Gastroesophageal sphincter (tissue), 4 donors: ENCODE data around the gene CACNA1C. TPM values are rescaled to one million over a fixed set of nuclear protein-coding genes. Genes with fewer than 3 reads are reported as not detected.
A peak's percentile ranks its signal among the peaks of the same experiment; 100 is the strongest.

Experiments used
- ATAC-seq: fragments of 150-250 bp; one replicate; pipeline ENCODE4 v1.9.1; 2016; ENCODE audit warnings: mild to moderate bottlenecking, moderate library complexity
- H3K27ac ChIP-seq, 4 donors: fragments of 200-600 bp; sonication (generic) in 3 of 4; 1 replicate in 3 of 4; 2 replicates in 1 of 4; pipeline ENCODE4 v1.5.1; 2016 to 2019
- H3K27me3 ChIP-seq: fragments of 200-600 bp; sonication (generic); one replicate; pipeline ENCODE4 v1.5.1; 2019
- H3K36me3 ChIP-seq, 2 donors: fragments of 200-600 bp; sonication (generic); one replicate each; pipeline ENCODE4 v1.5.1; 2019; ENCODE audit warnings: control low read depth in 1 of 2
- H3K4me1 ChIP-seq, 3 donors: fragments of 200-600 bp; sonication (generic); 1 replicate in 2 of 3; 2 replicates in 1 of 3; pipeline ENCODE4 v1.5.1; 2016 to 2019; ENCODE audit warnings: control low read depth in 2 of 3
- H3K4me3 ChIP-seq, 2 donors: fragments of 200-600 bp; sonication (generic); one replicate each; pipeline ENCODE4 v1.5.1; 2019; ENCODE audit warnings: mild to moderate bottlenecking in 1 of 2, moderate library complexity in 1 of 2
- H3K9me3 ChIP-seq, 3 donors: fragments of 200-600 bp; sonication (generic); one replicate each; pipeline ENCODE4 v1.5.1; 2017 to 2019; ENCODE audit warnings: control low read depth in 2 of 3
- CTCF ChIP-seq, 4 experiments: fragments of 200-600 bp in 2 of 4; fragments of 450-650 bp in 2 of 4; sonication (generic) in 1 of 4; IDR thresholded peaks; one replicate each; pipeline ENCODE4 v1.5.1; 2017 to 2019; ENCODE audit warnings: antibody characterized with exemption in 4 of 4, mild to moderate bottlenecking in 2 of 4, moderate library complexity in 2 of 4
- EP300 ChIP-seq: sonication (generic); formaldehyde crosslinking; IDR thresholded peaks from one replicate; pipeline ENCODE4 v1.6.1; 2017; ENCODE audit warnings: antibody characterized with exemption, mild to moderate bottlenecking
- POLR2A ChIP-seq, 2 donors: fragments of 450-650 bp; IDR thresholded peaks; one replicate each; pipeline ENCODE4 v1.6.1; 2017; ENCODE audit warnings: antibody characterized with exemption in 2 of 2, mild to moderate bottlenecking in 2 of 2, moderate library complexity in 1 of 2
- POLR2AphosphoS5 ChIP-seq: sonication (generic); formaldehyde crosslinking; IDR thresholded peaks from one replicate; pipeline ENCODE4 v1.6.1; 2017; ENCODE audit warnings: antibody characterized with exemption
- WGBS, 2 donors: methylation state at CpG; one replicate each; pipeline ENCODE4 v1.1.5; 2018; ENCODE audit warnings: low coverage in 1 of 2; 5-methylcytosine and 5-hydroxymethylcytosine counted together
- total RNA-seq, 4 donors: library from RNA; depleted of rRNA; stranded (reverse); fragments of >200 nt; gene quantifications; one replicate each; pipeline ENCODE4 v1.1.0, GENCODE V29; 2016

CACNA1C gene
- total RNA-seq, 4 donors from 2014 or later: 22.9 to 96.2 (median 41.4) TPM

- no peaks in the 10 kb centered on the region for H3K27me3 ChIP-seq
- H3K4me1 ChIP-seq: peaks cover 0 to 25% (median 6%) of the 10 kb centered on the region in 3 donors
- TF ChIP-seq POLR2AphosphoS5 (no peak), EP300 (no peak), CTCF (IDR thresholded peaks at IDR 0.05) (no peak), POLR2A (IDR thresholded peaks at IDR 0.05) (no peak)
- WGBS, 2 donors: 0 to 70% methylated on average over 1 to 2 of the region's 9 CpGs
- peaks cover 0 to 46% of the 10 kb centered on the region in 2 donors for H3K36me3 ChIP-seq
- ATAC-seq: no peak
- no peak overlapping the region for H3K4me3 ChIP-seq
- H3K27ac ChIP-seq: peak overlapping the region in 1 of 4 donors; percentile 45
- no peaks in the 10 kb centered on the region for H3K9me3 ChIP-seq
Measured at GRCh38 chr12:2583642-2584401, 531.0 kb downstream of the CACNA1C start.

GRCh38 chr12:2586156-2587038 is 533.6 kb downstream of the CACNA1C start:
- TF ChIP-seq CTCF (IDR thresholded peaks at IDR 0.05): no peak
- no peak for TF ChIP-seq EP300
- no peak for TF ChIP-seq POLR2AphosphoS5
- TF ChIP-seq POLR2A (IDR thresholded peaks at IDR 0.05): no peak
- no peak overlapping the region for H3K4me3 ChIP-seq

GRCh38 chr12:2588345-2588744 is 535.6 kb downstream of the CACNA1C start:
- no peaks in the 10 kb centered on the region for H3K27me3 ChIP-seq
- no peak for ATAC-seq
- WGBS, 2 donors: 82 to 88% methylated on average over 3 to 6 of the region's 7 CpGs

More at GRCh38 chr12:2586156-2587038, 533.6 kb downstream of the CACNA1C start:
- no peak for ATAC-seq
- Histone ChIP-seq H3K27ac (no peak overlapping the region), H3K9me3 (peaks cover 0 to 1% (median 0%) of the 10 kb centered on the region in 3 donors), H3K36me3 (peaks cover 0 to 72% of the 10 kb centered on the region in 2 donors), H3K4me1 (peaks cover 0 to 14% (median 6%) of the 10 kb centered on the region in 3 donors), H3K27me3 (no peaks in the 10 kb centered on the region)
- WGBS, 2 donors: 70 to 79% methylated on average over 11 to 12 of the region's 12 CpGs

GRCh38 chr12:2589381-2589780 is 536.6 kb downstream of the CACNA1C start:
- no peaks in the 10 kb centered on the region for H3K4me1 ChIP-seq
- 90% methylated on average over 2 to 11 of the region's 11 CpGs for WGBS, 2 donors
- peaks cover 0 to 98% of the 10 kb centered on the region in 2 donors for H3K36me3 ChIP-seq
- TF ChIP-seq EP300 (no peak), POLR2AphosphoS5 (no peak), CTCF (IDR thresholded peaks at IDR 0.05) (no peak)
- no peak overlapping the region for H3K27ac ChIP-seq
- ATAC-seq: peak; percentile 13
- no peaks in the 10 kb centered on the region for H3K27me3 ChIP-seq
- peaks cover 0 to 17% (median 0%) of the 10 kb centered on the region in 3 donors for H3K9me3 ChIP-seq
- H3K4me3 ChIP-seq: no peak overlapping the region

More at GRCh38 chr12:2588345-2588744, 535.6 kb downstream of the CACNA1C start:
- Histone ChIP-seq H3K4me3 (no peak overlapping the region), H3K4me1 (peaks cover 0 to under 1% (median under 1%) of the 10 kb centered on the region in 3 donors), H3K27ac (no peak overlapping the region), H3K9me3 (peaks cover 0 to 8% (median 0%) of the 10 kb centered on the region in 3 donors), H3K36me3 (peaks cover 0 to 91% of the 10 kb centered on the region in 2 donors)
- TF ChIP-seq POLR2AphosphoS5: no peak
- TF ChIP-seq EP300: no peak
- no peak for TF ChIP-seq POLR2A (IDR thresholded peaks at IDR 0.05)
- no peak for TF ChIP-seq CTCF (IDR thresholded peaks at IDR 0.05)
